COLO668 (cell line): ENCODE data around the gene ACTL8.

Source experiments
- DNase-seq: peaks from one replicate; lab custom pipeline; 2025; ENCODE audit not compliant: unreplicated experiment; lab: John Stamatoyannopoulos, UW

ACTL8 gene

GRCh38 chr1:17755120-17755519 lies at the start of gene ACTL8:
TSS of gene ACTL8 (plus strand) at chr1:17755333. CDS start at chr1:17823009, 67,676 bp downstream.
- peak; percentile 20 for DNase-seq

GRCh38 chr1:17706445-17706844 lies 48.7 kb upstream of the ACTL8 start:
- DNase-seq = no peak

GRCh38 chr1:17709981-17710380 lies 45.2 kb upstream of the ACTL8 start:
- no peak for DNase-seq

- DNase-seq = no peak
Measured at GRCh38 chr1:17710889-17711576, 44.1 kb upstream of the ACTL8 start.

DNA sequence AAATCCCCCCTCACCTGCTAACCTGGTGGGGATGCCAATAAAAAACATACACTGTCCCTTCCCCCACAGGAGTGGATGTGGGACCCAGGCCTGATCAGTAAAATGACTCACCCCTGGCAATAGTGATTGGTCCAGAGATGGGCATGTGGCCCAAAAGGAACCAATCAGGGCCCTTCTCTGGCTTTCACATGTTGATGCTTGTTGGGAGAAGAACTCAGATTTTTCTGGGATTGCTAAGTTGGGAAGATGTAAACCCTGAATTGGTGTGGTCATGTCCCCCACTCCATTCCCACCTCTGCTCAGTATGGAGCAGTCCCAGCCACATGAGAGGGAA lies 43.6 kb upstream of the ACTL8 start:
- no peak for DNase-seq

- DNase-seq = no peak
Measured at GRCh38 chr1:17711941-17712340, 43.2 kb upstream of the ACTL8 start.

GRCh38 chr1:17713993-17714392 lies 41.1 kb upstream of the ACTL8 start:
- DNase-seq = no peak

- DNase-seq = peak; percentile 58
Measured at GRCh38 chr1:17717594-17718535, 37.3 kb upstream of the ACTL8 start.

- no peak for DNase-seq
Measured at GRCh38 chr1:17719874-17720273, 35.3 kb upstream of the ACTL8 start.

DNA sequence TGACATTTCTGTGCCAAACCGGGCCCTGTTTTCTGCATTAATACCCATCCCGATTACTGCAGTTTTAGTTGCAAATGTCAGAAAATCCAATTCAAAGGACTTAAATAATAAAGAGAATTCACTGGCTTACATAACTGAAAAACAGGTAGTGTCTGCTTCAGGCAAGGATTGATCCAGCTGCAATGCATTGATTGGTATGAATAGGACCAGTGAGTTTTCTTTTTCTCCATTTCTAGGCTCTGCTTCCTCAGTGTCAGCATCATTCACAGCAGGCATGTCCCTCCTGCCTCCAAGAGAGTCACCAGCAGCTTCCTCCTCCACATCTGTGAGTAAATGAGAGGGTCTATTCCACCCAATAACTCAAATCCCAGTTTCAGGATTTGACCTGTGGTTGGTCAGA lies 33.7 kb upstream of the ACTL8 start:
- DNase-seq = no peak

DNA sequence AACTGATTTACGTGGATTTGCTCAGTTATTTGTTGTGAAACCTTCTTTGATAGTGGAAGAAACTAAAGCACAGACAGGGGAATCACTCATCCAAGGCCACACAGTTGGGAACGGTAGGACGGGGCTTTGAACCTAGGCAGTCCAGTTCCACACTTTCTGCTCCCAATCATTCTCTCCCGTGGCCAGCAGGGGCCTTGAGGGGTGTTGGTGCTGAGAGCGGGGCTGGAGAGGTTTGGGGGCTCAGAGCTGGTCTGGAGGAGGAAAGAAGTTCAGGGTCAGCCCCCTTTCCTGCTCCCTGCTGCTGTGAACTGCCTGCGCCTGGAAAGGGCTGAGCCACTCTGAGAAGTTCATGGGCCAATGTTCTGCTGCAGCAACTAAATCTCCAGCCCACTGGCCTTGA lies 31.4 kb upstream of the ACTL8 start:
- no peak for DNase-seq

DNA sequence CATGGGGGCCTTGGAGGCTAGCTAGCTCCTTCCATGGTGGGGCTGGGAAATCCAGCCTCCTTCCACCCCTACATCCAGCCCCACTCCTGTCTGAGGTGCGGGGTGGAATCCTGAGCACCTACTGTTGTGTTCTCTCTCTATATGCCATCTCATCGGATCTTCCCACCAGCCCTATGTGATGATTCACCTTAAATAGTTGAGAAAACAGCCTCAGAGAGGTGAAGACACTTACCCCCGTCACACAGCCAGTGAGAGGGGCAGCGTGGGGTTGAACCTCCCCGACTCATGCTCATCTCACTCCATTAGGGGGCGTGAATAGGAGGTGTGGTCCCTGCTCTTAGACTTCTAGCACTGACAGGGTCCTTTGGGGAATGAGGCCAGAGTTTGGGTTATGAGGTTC lies 31.0 kb upstream of the ACTL8 start:
- DNase-seq = no peak

- peak; percentile 25 for DNase-seq
Measured at GRCh38 chr1:17725084-17725719, 29.9 kb upstream of the ACTL8 start.

GRCh38 chr1:17725811-17726582 lies 29.1 kb upstream of the ACTL8 start:
- no peak for DNase-seq

DNA sequence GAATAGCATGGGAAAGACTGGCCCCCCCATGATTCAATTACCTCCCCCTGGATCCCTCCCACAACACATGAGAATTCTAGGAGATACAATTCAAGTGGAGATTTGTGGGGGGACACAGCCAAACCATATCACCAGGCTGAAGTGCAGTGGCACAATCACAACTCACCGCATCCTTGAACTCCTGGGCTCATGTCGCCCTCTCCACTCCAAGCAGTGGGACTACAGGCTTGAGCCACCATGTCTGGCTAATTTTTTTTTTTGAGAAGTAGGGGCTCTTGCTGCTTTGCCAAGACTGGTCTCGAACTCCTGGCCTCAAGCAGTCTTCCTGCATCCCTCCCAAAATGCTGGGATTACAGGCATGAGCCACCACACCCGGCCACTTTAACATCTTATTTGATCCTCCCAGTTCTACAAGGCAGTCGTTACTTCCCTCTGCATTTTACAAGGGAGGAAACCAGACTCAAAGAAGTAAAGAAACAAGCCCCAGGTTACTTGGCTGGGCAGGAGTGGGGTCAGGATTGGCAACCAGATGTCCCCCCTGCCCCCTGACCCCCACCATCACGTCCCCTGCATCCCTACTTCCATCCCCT lies 26.9 kb upstream of the ACTL8 start:
- no peak for DNase-seq

GRCh38 chr1:17729248-17729647 lies 25.9 kb upstream of the ACTL8 start:
- no peak for DNase-seq

GRCh38 chr1:17729909-17730308 lies 25.2 kb upstream of the ACTL8 start:
- DNase-seq = no peak

- no peak for DNase-seq
Measured at GRCh38 chr1:17731460-17731859, 23.7 kb upstream of the ACTL8 start.

- DNase-seq = no peak
Measured at GRCh38 chr1:17732475-17732874, 22.7 kb upstream of the ACTL8 start.

GRCh38 chr1:17733661-17734060 lies 21.5 kb upstream of the ACTL8 start:
- no peak for DNase-seq

DNA sequence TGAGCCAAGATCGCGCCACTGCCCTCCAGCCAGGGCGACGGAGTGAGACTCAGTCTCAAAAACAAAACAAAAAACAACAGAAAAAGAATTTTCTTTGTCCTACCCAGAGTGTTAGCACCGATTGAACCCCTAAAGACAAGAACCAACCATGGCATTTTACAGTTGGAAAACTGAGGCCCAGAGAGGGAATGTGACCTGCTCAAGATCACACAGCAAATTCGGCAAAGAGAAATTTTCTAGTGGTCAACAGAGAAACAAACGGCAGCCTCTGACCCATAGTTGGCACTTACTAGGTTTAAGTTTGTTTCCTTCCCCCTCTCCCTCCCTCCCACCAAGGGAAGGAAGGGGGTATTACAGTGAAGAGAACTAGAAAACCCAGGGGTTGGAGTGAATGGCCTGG lies 20.5 kb upstream of the ACTL8 start:
- no peak for DNase-seq
